SIG-M5 treated with dmso at 0.1 percent for 504 hours (cell line): ENCODE data around the gene TBL3.

Source experiments
- DNase-seq: peaks from one replicate; lab custom pipeline; 2025; ENCODE audit not compliant: unreplicated experiment; lab: John Stamatoyannopoulos, UW

TBL3 gene

DNA sequence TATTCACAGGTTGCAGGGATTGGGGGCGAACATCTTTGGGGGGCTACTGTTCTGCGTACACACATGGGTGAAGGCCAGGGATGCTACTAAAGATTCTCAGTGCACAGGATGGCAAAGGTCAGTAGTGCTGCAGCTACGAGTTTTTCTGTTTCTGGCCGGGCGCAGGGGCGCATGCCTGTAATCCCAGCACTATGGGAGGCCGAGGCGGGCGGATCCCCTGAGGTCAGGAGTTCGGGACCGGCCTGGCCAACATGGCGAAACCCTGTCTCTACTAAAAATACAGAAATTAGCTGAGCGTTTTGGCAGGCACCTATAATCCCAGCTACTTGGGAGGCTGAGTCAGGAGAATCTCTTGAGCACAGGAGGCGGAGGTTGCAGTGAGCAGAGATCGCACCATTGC, 41.7 kb downstream of the TBL3 start:
- DNase-seq = no peak

DNA sequence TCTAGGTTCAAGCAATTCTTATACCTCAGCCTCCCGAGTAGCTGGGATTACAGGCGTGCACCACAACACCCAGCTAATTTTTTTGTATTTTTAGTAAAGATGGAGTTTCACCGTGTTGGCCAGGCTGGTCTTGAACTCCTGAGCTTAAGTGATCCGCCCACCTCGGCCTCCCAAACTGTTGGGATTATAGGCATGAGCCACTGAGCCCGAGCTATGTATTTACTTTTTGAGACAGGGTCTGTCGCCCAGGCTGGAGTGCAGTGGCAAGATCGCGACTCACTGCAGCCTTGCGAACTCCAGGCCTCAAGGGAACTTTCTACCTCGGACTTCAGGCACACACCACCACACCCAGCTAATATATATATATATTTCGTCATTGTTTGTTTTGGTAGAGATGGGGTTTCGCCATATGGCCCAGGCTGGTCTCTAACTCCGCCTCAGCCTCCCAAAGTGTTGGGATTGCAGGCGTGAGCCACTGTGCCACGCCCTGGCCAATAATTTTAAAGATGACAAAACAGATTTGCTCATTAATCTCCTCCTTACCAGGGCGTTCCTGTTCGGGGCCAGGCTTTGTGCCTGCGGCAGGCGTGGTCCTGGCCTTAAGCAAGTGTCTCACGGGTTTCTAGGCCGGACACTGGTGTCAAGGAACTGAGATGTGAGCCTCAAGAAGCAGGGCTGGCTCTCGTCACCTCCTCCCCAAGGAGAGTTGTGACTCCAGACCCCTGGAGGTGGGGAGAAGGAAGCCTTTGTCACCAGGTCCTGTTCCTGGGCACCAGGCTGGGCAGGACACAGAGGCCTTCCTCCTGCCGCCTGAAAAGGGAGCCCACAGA, 43.5 kb downstream of the TBL3 start:
- peak; percentile 93 for DNase-seq

DNA sequence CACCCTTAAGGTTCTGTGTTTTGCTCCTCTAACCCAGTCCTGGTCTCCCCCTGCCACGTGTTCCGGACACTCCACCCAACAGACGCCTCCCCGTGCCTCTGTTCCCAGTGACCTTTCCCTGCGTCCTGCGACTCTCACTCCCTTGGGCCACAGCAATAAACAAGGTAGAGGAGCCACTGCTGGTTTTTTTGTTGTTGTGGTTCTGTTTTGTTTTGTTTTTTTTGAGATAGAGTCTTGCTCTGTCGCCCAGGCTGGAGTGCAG, 44.0 kb downstream of the TBL3 start:
- DNase-seq = no peak

DNA sequence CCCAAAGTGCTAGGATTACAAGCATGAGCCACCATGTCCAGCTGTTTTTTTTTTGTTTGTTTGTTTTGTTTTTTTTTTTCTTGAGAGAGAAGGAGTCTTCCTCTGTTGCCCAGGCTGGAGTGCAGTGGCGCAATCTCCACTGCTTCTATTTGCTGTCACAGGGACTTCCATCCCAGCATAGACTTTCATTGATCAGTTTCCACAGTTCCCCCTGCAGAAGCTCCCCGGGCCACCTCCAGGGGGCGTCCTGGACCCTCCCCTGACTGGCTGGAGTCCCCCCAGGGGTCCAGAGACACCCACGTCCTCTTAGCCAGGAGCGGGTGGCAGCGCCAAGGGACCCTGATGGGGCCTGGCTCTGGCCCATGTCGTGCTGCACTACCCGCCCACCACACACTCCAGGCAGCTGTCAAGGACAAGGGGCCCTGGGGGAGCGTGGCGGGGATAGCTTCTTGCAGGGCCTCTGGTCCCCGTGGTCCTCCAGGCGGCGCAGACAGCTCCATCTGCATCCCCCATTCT, 44.6 kb downstream of the TBL3 start:
- peak; percentile 49 for DNase-seq

DNA sequence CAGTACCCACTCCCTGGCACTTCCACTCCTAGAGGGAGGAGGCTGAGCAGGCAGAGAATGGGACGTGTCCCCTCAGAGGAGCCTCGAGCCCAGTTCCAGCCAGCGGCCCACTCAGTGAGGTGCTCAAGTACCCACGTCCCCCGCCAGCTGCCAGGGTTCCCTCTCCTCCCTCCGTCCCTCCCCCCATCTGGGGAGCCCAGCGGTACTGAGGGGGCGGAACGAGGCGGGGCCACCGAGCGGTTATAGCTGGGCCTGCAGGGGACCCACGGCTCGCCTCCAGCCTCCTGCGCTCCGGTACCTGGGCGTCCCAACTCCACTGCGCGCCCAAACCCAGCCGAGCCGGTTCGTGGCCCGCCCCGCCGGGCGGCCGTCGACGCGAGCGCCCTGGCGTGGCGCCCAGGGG, 47.7 kb downstream of the TBL3 start, which contains the start of gene NPW:
NPW (plus strand) TSS at position 268 of the 403 bp plus-strand sequence.
- DNase-seq = peak; percentile 21

DNA sequence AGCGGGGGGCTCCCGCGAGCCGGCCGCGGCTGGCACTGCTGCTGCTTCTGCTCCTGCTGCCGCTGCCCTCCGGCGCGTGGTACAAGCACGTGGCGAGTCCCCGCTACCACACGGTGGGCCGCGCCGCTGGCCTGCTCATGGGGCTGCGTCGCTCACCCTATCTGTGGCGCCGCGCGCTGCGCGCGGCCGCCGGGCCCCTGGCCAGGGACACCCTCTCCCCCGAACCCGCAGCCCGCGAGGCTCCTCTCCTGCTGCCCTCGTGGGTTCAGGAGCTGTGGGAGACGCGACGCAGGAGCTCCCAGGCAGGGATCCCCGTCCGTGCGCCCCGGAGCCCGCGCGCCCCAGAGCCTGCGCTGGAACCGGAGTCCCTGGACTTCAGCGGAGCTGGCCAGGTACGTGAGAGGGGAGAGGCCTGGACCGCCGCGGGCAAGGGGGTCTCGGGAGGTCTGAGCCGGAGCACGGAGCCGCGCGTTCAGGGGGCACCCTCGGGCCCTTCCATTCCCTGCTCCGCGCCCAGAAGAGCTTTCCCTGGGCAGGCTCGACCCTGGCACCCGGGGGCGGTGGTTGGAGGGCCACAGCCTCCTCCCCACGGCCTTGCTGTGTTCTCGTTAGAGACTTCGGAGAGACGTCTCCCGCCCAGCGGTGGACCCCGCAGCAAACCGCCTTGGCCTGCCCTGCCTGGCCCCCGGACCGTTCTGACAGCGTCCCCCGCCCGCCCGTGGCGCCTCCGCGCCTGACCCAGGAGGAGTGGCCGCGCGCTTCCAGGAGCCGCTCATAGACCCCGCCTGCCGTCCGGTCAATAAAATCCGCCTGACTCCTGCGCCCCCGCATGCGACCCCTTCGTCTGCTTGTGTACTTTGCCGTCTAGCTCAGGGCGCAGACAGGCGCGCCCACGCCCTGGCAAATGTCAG, 48.3 kb downstream of the TBL3 start:
- no peak for DNase-seq

DNA sequence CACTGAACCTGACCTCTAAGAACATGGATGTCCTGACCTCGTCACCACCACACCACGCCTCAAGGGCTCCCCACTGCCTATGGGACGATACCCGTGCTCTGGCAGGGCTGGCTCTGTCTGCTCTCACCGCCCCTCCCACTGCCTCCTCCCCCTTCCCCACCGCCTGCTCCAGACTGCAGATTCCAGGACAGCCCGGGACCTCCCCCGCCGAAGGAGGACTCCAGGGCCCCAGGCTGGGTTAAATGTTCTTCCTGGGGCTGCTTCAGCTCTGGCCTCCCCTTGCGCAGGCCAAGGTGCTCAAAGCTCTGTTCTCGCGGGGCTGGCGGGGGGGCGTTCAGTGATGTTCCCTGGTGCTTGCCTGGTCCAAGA, 50.9 kb downstream of the TBL3 start:
- DNase-seq = no peak

DNA sequence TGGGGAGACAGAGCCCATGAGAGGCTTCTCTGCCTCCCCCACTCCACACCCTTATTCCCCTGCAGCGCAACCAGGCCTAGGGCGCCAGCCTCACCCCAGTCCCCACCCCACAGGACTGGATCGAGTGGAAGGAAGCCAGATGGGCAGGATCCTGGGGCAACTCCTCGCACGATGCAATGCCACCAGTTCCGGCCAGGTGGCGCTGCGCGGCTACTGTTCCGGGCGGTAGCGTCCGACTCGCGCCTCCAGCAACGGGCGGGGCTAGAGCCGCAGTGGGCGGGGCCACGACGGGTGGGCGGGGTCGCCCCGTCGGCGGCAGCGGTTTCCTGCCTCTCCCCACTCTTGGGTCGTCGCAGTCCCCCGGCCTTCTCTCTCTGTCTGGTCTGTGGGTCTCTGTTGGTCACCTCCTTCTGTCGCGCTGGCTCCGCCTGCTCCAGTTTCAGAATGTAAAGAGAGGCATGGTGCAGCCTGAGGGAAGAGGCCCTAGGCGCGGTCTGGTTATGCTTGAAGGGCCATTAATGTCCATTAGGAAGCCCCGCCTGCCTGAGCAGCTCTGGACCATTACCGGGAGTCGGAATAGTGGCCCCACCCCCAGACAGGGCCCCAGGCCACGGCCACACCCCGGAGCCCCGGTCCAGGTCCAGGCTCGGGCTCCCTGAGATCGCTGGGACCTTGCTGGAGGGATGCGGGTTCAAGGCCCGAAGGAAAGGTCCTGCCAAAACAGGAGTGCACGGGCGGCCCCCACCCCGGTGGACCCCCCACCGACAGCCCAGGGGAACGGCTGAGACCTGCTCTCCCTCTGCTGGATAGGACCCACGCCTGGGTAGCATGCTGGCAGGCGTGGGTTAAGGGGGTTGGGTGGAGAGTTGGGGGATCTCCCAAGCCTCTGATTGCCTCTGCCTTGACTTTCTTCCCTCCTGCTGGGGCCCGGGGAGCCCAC, 51.5 kb downstream of the TBL3 start:
- peak; percentile 72 for DNase-seq

DNA sequence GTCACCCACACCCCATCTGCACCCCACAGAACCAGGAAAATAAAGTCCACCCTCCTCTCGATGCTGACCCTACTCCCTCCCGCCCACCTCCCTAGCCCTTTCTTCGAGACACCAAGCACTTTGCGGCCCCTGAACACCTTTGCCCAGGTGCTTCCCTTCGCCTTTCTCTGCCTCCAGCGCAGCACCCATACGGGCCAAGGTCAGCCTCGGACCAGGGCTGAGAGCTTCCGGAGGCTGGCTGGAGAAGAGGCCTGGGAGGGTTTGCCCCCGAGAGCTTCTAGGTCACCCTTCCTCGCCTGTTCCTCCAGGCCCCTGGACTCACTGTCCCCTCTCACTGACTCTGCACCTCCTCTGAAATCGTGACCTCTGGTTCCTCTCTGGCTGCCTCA, 52.2 kb downstream of the TBL3 start:
- no peak for DNase-seq

DNA sequence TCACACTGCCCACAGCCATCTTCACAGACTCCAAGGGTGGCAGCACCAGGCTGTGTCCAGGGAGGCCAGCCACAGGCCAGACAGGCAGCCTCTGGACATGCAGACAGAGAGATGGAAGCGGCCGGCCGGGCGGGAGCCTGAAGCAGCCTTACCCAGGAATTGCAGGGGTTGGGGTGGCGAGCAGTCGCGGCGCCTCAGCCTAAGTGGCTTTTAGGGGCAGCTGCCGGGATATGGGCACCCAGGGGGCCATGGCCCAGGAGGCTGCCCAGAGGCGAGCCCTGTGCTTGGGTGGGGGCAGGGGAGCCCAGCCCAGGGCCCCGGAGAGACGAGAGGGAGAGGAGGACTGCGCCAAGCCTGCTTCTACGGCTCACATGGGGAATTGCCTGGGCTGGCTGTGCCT, 53.4 kb downstream of the TBL3 start:
- no peak for DNase-seq

DNA sequence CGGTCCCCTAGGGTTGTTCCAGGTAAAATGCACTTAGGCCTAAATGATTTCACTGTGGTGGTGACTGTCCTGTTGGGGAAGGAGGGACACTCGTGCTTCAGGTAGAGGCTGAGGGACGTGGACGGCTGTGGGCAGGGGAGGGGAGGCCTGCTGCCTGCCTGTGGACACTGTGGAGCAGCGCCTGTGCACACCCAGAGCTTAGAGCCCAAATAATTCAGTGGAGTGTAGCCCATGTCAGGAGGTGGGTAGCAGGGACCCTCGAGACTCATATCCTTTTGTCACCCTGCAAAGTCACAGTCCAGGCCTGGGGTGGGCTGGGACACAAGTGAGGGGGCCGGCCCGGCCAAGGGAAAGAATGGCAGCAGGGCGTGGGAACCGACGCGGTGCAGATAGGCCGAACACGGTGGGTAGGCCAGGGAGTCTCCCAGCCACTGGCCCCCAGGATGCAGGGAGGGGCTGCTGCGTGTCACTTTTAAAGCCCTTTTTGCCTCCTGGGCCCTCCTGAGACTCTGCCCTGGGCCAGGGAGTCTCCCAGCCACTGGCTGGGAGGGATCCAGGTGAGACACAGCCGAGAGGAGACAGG, 54.1 kb downstream of the TBL3 start:
- no peak for DNase-seq

DNA sequence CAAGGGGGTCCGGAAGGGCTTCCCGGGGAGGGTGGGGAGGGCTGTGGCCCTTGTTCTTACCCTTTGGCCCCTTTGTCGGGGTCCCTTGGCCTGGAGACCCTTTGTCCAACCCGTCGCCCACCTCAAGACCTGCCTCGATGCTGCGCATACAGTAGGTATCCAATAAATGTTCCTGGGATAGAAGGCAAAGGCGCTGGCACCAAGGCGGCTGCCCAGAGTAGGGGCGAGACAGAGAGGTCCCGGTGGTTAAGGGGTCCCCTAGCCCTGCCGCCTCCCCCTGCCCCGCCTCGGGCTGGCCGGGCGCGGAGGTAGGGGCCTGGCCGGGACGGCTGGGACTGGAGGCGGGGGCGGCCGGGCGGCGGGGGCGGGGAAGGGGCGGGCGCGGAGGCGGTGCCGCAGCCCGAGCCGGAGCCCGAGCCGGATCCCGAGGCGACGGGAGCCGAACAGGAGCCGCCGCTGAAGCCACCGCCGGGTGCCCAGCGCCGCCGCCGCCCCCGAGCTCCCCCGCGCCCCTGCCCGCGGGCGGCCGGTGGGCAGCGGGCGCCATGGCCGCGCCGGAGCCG, 54.7 kb downstream of the TBL3 start, which contains the start of gene NHERF2:
NHERF2 (plus strand) TSS at position 442 of the 563 bp plus-strand sequence; CDS start at position 546, 104 bp downstream.
- DNase-seq = peak; percentile 9

DNA sequence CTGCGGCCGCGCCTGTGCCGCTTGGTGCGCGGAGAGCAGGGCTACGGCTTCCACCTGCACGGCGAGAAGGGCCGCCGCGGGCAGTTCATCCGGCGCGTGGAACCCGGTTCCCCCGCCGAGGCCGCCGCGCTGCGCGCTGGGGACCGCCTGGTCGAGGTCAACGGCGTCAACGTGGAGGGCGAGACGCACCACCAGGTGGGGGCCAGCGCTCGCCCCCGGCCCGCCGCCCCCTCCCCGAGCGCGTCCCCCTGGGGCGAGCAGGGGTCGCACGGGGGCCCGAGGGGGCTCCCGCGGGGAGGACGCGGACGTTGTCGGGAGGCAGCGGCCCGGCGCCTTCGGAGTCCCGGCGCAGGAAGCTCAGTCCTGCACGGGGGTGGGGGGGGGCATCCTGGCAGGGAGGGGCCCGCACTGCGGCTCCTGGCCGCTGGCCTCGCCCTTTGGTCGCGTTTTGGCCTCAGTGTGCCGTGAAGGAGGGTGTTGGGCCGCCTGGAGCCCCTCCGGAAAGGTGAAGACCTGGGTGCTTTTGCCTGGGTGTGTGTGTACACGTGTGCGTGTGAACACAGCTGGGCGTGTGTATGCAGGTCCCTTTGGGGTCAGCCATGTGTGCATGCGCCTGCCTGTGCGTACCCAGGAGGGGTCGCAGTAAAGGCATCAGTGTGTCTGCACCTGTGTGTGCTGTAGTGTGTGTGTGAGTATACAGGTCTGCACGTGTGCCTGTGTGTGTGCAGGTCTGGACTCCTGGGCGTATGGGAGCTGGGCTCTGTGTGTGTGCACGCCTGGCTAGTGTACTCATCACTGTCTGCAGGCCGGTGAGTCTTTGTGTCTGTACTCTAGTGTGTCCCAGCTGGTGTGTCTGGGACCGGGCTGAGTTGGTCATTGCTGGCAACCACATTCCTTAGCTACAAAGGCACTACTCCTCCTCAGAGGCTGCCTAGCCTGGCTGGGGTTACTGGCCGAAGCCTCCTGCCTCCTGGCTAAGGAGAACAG, 55.5 kb downstream of the TBL3 start:
- DNase-seq = no peak

DNA sequence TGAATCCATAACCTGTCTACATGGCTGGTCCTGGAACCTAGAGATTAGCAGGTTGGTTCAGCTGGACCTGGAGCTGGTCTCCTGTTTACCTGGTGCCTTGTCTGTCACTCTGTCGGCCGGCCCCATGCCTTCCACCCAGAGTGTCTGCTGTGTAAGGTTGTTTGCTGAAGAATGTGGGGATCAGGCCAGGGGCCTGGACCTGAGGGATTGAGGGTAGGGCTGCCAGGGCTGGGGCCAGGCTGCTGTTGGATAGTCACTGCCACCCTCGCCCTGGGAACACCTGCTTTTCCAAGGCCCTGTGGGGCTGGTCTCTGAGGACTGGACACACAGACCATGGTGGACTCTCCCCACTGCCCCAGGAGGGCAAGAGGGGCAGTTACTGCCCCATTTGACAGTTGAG, 56.3 kb downstream of the TBL3 start:
- DNase-seq = no peak

DNA sequence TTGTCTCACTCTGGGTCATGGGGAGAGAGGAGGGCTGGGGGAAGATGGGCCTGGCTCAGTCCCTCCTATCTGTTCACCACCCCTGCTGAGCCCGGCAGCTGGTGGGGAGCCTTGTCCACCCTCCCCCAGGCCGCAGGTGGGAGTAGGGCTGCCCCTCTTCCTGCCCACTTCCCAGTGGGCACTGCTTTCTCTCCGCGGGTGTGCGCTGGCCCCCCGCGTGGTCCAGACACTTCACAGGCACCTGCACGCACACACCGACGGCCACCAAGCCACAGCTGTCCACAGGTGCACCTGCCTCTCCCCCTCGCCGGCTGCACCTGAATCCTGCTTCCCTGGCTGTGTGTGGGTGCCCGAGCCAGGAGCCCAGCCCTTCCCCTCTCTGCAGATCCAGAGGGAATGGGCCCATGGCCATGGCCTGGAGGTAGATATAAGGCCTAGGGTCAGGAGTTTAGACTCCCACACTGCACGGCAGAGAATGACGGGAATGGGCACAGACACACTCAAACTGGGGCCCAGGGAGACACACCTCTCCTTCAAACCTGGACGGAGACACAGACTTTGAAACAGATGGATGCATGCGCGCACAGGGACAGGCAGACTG, 56.9 kb downstream of the TBL3 start:
- DNase-seq = no peak

DNA sequence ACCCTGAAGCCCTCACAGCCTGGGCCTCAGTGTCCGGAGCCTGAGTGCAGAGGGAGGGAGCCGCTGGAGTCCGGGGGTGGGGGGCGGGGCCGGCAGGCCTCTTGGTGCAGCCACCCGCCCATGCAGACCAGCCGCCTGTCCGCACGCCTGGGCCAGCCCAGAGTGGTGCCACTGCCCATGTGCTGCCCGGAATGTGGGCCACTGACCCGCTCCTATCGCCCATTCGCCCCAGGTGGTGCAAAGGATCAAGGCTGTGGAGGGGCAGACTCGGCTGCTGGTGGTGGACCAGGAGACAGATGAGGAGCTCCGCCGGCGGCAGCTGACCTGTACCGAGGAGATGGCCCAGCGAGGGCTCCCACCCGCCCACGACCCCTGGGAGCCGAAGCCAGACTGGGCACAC, 57.5 kb downstream of the TBL3 start:
- no peak for DNase-seq

DNA sequence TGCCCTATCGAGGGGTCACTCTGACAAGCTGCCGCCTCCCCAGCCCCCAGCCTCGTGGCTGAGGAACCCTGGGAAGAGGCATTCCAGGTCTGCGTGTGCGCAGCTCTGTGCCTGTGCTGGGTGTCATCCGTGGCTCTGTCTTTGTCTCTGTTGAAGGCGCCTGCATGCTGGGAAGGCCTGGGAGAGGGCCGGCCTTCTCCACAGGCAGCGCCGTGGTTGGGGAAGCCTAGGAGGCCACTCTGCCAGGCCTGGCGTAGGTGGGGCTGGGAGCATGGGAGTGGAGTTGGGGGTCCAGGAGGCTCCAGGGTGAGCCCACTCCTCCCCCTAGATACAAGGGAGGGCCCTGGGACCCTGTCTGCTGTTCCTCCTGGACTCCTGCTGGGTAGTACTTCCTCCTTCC, 58.2 kb downstream of the TBL3 start:
- DNase-seq = no peak

DNA sequence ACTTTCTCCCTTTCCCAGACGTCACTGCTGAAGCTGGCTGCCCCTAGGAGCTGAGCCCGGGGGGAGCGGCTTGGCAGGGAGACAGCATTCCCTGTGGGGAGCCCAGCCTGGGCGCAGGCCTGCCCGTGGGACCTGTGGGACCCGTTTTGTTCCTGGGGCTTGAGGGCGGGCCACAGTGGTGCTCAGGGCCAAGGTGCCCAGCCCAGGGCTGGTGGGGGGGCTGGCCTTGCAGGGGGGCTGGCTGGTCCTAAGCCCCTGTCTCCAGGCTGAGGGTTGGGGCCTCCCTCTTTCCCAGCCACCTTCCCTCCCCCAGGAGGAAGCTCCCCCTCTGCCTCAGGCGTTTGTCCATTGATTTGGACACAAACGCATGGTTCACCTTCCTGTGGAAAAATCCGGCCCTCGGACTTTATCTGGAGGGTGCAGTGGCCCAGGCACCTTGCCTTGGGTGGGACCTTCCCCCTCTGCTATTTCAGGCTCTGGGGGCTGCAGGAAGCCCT, 59.3 kb downstream of the TBL3 start:
- DNase-seq = no peak
